ENCODE measurements around the gene GARS1. TPM values are rescaled to one million over a fixed set of nuclear protein-coding genes. Genes with fewer than 3 reads are reported as not detected.

GARS1 gene
- total RNA-seq, 1 donor from 2014 or later, result 367 TPM

- no peak for TF ChIP-seq CTCF (IDR thresholded peaks at IDR 0.05; ENCODE audit: insufficient read depth, low read length, severe bottlenecking)
- Histone ChIP-seq H3K4me3 (ENCODE audit: low read depth, low read length) (no peak overlapping the region), H3K36me3 (ENCODE audit: control insufficient read depth, insufficient read depth, low read length) (peaks cover 23% of the 10 kb centered on the region), H3K27me3 (ENCODE audit: control insufficient read depth, insufficient read depth, low read length) (no peaks in the 10 kb centered on the region)
- FAIRE-seq (no peak), DNase-seq (ENCODE audit: low read depth) (no peak)
Measured at GRCh38 chr7:30604901-30605300, 10.2 kb downstream of the GARS1 start.

- DNase-seq (ENCODE audit: low read depth) (no peak), FAIRE-seq (no peak)
- no peak overlapping the region for H3K4me3 ChIP-seq (ENCODE audit: low read depth, low read length)
- H3K27me3 ChIP-seq (ENCODE audit: control insufficient read depth, insufficient read depth, low read length), result no peaks in the 10 kb centered on the region
- TF ChIP-seq CTCF (IDR thresholded peaks at IDR 0.05; ENCODE audit: insufficient read depth, low read length, severe bottlenecking), result no peak
- peaks cover 18% of the 10 kb centered on the region for H3K36me3 ChIP-seq (ENCODE audit: control insufficient read depth, insufficient read depth, low read length)
Measured at GRCh38 chr7:30605832-30606231, 11.2 kb downstream of the GARS1 start.

- Histone ChIP-seq H3K36me3 (ENCODE audit: control insufficient read depth, insufficient read depth, low read length) (peaks cover 39% of the 10 kb centered on the region), H3K4me3 (ENCODE audit: low read depth, low read length) (no peak overlapping the region), H3K27me3 (ENCODE audit: control insufficient read depth, insufficient read depth, low read length) (no peaks in the 10 kb centered on the region)
- no peak for TF ChIP-seq CTCF (IDR thresholded peaks at IDR 0.05; ENCODE audit: insufficient read depth, low read length, severe bottlenecking)
- DNase-seq (ENCODE audit: low read depth) (peak; percentile 77), FAIRE-seq (no peak)
Measured at GRCh38 chr7:30612658-30613265, 18.1 kb downstream of the GARS1 start.

DNA sequence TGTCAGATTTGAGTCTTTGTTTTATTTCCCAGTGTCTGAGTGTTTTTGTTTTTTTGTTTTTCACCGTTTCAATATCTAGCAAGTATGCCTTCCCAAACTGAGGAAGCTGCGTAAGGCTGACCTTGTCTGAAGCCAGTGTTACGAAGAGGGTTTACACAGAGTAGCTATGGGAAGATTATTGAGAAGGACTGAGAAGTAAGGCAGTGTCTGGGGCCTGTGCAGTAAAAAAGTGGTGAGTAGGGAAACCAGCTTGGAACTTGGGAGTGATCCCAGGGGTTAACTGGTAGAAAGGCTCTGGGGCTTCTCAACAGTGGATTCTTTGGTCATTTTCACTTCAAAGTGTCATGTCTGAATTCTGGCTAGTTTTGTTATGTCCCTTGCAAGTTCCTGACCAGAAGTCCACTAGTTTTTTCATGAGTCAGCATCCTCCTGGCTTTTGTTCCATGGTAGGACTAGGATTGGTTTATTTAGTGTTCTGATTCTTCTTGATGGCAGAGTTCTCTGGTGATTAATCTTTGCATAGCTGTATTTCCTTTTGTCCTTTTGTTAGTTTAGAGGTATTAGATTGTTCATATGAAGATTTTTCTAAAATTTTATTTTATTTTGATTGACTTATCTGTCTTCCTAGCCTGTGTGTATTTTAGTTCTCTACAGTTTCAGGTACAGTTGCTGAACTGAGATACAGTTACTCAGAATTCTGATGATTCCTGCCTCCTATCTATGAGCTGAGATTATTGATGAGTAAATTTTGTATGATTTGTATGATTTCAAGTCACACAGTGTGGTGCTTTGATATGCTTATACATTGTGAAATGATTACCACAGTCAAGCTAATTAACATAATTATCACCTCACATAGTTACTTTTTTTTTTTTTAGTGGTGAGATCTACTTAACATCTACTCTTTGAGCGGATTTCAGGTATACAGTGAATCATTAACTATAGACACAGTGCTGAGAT, 19.0 kb downstream of the GARS1 start:
- DNase-seq (ENCODE audit: low read depth) (peak; percentile 19), FAIRE-seq (no peak)
- no peak for TF ChIP-seq CTCF (IDR thresholded peaks at IDR 0.05; ENCODE audit: insufficient read depth, low read length, severe bottlenecking)
- Histone ChIP-seq H3K27me3 (ENCODE audit: control insufficient read depth, insufficient read depth, low read length) (no peaks in the 10 kb centered on the region), H3K36me3 (ENCODE audit: control insufficient read depth, insufficient read depth, low read length) (peaks cover 42% of the 10 kb centered on the region), H3K4me3 (ENCODE audit: low read depth, low read length) (no peak overlapping the region)

- no peak for DNase-seq (ENCODE audit: low read depth)
- TF ChIP-seq CTCF (IDR thresholded peaks at IDR 0.05; ENCODE audit: insufficient read depth, low read length, severe bottlenecking), result no peak
- Histone ChIP-seq H3K36me3 (ENCODE audit: control insufficient read depth, insufficient read depth, low read length) (peaks cover 42% of the 10 kb centered on the region), H3K4me3 (ENCODE audit: low read depth, low read length) (no peak overlapping the region), H3K27me3 (ENCODE audit: control insufficient read depth, insufficient read depth, low read length) (no peaks in the 10 kb centered on the region)
- FAIRE-seq, result no peak
Measured at GRCh38 chr7:30616318-30616717, 21.6 kb downstream of the GARS1 start.

Measured in bronchial epithelial cell (primary cell).